Measurements from ENCODE around the gene ANKRD17.
A peak's percentile ranks its signal among the peaks of the same experiment; 100 is the strongest.
"Not testable (repeated sequence)": the region's sequence is repeated elsewhere in the genome, so short reads cannot be mapped to it uniquely, and the experiment has no call there.

The ANKRD17 gene

DNA sequence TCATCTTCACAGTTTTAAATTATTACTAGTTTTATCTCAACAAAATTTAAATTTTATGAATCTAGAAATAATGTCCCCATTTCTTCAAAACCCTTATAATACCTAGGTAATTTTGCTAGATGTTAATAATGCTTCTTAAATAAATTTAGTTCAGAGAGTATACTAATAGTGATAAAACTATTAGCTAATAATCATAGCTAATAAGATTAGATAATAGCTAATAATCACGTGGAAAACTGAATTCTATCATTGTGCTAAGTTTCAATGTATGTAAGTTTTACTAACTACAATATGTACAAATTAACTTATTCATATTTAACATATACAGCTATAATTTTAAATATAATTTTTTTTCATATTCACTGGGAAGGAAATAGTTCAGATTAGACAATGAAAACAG lies 10.2 kb downstream of the ANKRD17 start:
- Histone ChIP-seq H3K4me1 (ENCODE audit: control insufficient read depth in 1 of 2, insufficient read depth in 2 of 2, low read length in 2 of 2) (peaks cover 9 to 39% of the 10 kb centered on the region in 2 donors), H3K36me3 (ENCODE audit: control insufficient read depth in 1 of 2, insufficient read depth in 2 of 2, low read length in 2 of 2) (peaks cover 4 to 10% of the 10 kb centered on the region in 2 donors), H3K27ac (ENCODE audit: low read depth, low read length) (no peak overlapping the region), H3K9me3 (ENCODE audit: control insufficient read depth in 1 of 2, low read length in 2 of 2) (no peaks in the 10 kb centered on the region), H3K9ac (ENCODE audit: low read depth in 1 of 2, low read length in 2 of 2) (no peak overlapping the region), H3K27me3 (ENCODE audit: control insufficient read depth in 1 of 2, insufficient read depth in 2 of 2, low read length in 2 of 2) (no peaks in the 10 kb centered on the region), H3K4me3 (ENCODE audit: low read depth in 1 of 2, low read length in 2 of 2) (no peak overlapping the region)

DNA sequence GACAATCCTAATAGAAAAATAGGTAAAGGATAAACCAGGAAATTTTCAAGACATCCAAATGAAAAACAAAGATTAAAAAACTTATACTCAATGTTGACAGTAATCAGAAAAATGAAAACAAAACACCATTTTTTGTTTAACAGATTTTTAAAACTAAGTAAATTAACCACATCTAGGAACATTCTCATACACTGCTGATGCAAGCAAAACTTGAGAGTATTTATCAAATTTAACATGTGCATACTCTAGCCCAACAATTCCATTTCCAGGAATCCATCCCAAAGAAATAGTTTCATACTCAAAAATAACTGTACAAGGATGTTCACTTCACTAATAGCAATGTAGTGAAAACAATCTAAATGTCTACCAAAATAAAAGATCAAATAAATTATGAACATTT lies 11.5 kb downstream of the ANKRD17 start:
- no peak overlapping the region for H3K4me3 ChIP-seq (ENCODE audit: low read depth in 1 of 2, low read length in 2 of 2)
- no peak overlapping the region for H3K9ac ChIP-seq (ENCODE audit: low read depth in 1 of 2, low read length in 2 of 2)
- H3K9me3 ChIP-seq (ENCODE audit: control insufficient read depth in 1 of 2, low read length in 2 of 2): no peaks in the 10 kb centered on the region
- H3K27me3 ChIP-seq (ENCODE audit: control insufficient read depth in 1 of 2, insufficient read depth in 2 of 2, low read length in 2 of 2): no peaks in the 10 kb centered on the region
- no peak overlapping the region for H3K27ac ChIP-seq (ENCODE audit: low read depth, low read length)
- H3K36me3 ChIP-seq (ENCODE audit: control insufficient read depth in 1 of 2, insufficient read depth in 2 of 2, low read length in 2 of 2): peaks cover 0 to 4% of the 10 kb centered on the region in 2 donors
- H3K4me1 ChIP-seq (ENCODE audit: control insufficient read depth in 1 of 2, insufficient read depth in 2 of 2, low read length in 2 of 2): peaks cover 9 to 29% of the 10 kb centered on the region in 2 donors

- no peaks in the 10 kb centered on the region for H3K36me3 ChIP-seq (ENCODE audit: control insufficient read depth in 1 of 2, insufficient read depth in 2 of 2, low read length in 2 of 2)
- no peaks in the 10 kb centered on the region for H3K27me3 ChIP-seq (ENCODE audit: control insufficient read depth in 1 of 2, insufficient read depth in 2 of 2, low read length in 2 of 2)
- H3K4me3 ChIP-seq (ENCODE audit: low read depth in 1 of 2, low read length in 2 of 2): no peak overlapping the region
- H3K4me1 ChIP-seq (ENCODE audit: control insufficient read depth in 1 of 2, insufficient read depth in 2 of 2, low read length in 2 of 2): peaks cover 9 to 27% of the 10 kb centered on the region in 2 donors
- H3K9me3 ChIP-seq (ENCODE audit: control insufficient read depth in 1 of 2, low read length in 2 of 2): no peaks in the 10 kb centered on the region
- no peak overlapping the region for H3K9ac ChIP-seq (ENCODE audit: low read depth in 1 of 2, low read length in 2 of 2)
- H3K27ac ChIP-seq (ENCODE audit: low read depth, low read length): no peak overlapping the region
Measured at GRCh38 chr4:73245955-73246354, 12.6 kb downstream of the ANKRD17 start.

- no peak overlapping the region for H3K27ac ChIP-seq (ENCODE audit: low read depth, low read length)
- H3K9me3 ChIP-seq (ENCODE audit: control insufficient read depth in 1 of 2, low read length in 2 of 2): no peaks in the 10 kb centered on the region
- H3K4me3 ChIP-seq (ENCODE audit: low read depth in 1 of 2, low read length in 2 of 2): peak overlapping the region in 1 of 2 donors; percentile 16
- H3K27me3 ChIP-seq (ENCODE audit: control insufficient read depth in 1 of 2, insufficient read depth in 2 of 2, low read length in 2 of 2): no peaks in the 10 kb centered on the region
- no peaks in the 10 kb centered on the region for H3K36me3 ChIP-seq (ENCODE audit: control insufficient read depth in 1 of 2, insufficient read depth in 2 of 2, low read length in 2 of 2)
- no peak overlapping the region for H3K9ac ChIP-seq (ENCODE audit: low read depth in 1 of 2, low read length in 2 of 2)
- H3K4me1 ChIP-seq (ENCODE audit: control insufficient read depth in 1 of 2, insufficient read depth in 2 of 2, low read length in 2 of 2): peaks cover 9 to 27% of the 10 kb centered on the region in 2 donors
Measured at GRCh38 chr4:73244945-73245601, 13.5 kb downstream of the ANKRD17 start.

GRCh38 chr4:73237044-73237443 lies 21.6 kb downstream of the ANKRD17 start:
- H3K27me3 ChIP-seq (ENCODE audit: control insufficient read depth in 1 of 2, insufficient read depth in 2 of 2, low read length in 2 of 2): no peaks in the 10 kb centered on the region
- H3K27ac ChIP-seq (ENCODE audit: low read depth, low read length): no peak overlapping the region
- peaks cover 0 to 3% of the 10 kb centered on the region in 2 donors for H3K4me1 ChIP-seq (ENCODE audit: control insufficient read depth in 1 of 2, insufficient read depth in 2 of 2, low read length in 2 of 2)
- H3K36me3 ChIP-seq (ENCODE audit: control insufficient read depth in 1 of 2, insufficient read depth in 2 of 2, low read length in 2 of 2): peaks cover 6 to 12% of the 10 kb centered on the region in 2 donors
- H3K9ac ChIP-seq (ENCODE audit: low read depth in 1 of 2, low read length in 2 of 2): no peak overlapping the region
- no peak overlapping the region for H3K4me3 ChIP-seq (ENCODE audit: low read depth in 1 of 2, low read length in 2 of 2)
- no peaks in the 10 kb centered on the region for H3K9me3 ChIP-seq (ENCODE audit: control insufficient read depth in 1 of 2, low read length in 2 of 2)

DNA sequence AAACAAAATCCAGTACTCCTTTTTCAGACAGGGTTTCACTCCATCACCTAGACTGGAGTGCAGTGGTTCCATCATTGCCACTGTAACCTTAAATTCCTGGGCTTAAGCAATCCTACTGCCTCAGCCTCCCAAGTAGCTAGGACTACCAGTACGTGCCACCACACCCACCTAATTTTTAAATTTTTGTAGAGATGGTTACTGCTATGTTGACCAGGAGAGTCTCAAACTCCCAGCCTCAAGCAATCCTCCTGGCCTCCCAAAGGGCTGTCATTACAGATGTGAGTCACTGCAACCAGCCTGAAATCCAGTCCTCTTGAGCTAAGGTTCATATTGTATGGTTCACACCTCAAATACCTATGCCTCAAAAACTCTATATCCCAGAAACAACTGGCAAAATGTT lies 22.4 kb downstream of the ANKRD17 start:
- Histone ChIP-seq H3K4me3 (ENCODE audit: low read depth in 1 of 2, low read length in 2 of 2) (no peak overlapping the region), H3K36me3 (ENCODE audit: control insufficient read depth in 1 of 2, insufficient read depth in 2 of 2, low read length in 2 of 2) (peaks cover 6 to 12% of the 10 kb centered on the region in 2 donors), H3K27me3 (ENCODE audit: control insufficient read depth in 1 of 2, insufficient read depth in 2 of 2, low read length in 2 of 2) (no peaks in the 10 kb centered on the region), H3K9me3 (ENCODE audit: control insufficient read depth in 1 of 2, low read length in 2 of 2) (no peaks in the 10 kb centered on the region), H3K27ac (ENCODE audit: low read depth, low read length) (no peak overlapping the region), H3K4me1 (ENCODE audit: control insufficient read depth in 1 of 2, insufficient read depth in 2 of 2, low read length in 2 of 2) (peaks cover 0 to 4% of the 10 kb centered on the region in 2 donors), H3K9ac (ENCODE audit: low read depth in 1 of 2, low read length in 2 of 2) (no peak overlapping the region)

GRCh38 chr4:73234712-73235111 lies 23.9 kb downstream of the ANKRD17 start:
- Histone ChIP-seq H3K4me1 (ENCODE audit: control insufficient read depth in 1 of 2, insufficient read depth in 2 of 2, low read length in 2 of 2) (peaks cover 0 to 4% of the 10 kb centered on the region in 2 donors), H3K9ac (ENCODE audit: low read depth in 1 of 2, low read length in 2 of 2) (no peak overlapping the region), H3K27ac (ENCODE audit: low read depth, low read length) (no peak overlapping the region), H3K36me3 (ENCODE audit: control insufficient read depth in 1 of 2, insufficient read depth in 2 of 2, low read length in 2 of 2) (peaks cover 6 to 12% of the 10 kb centered on the region in 2 donors), H3K9me3 (ENCODE audit: control insufficient read depth in 1 of 2, low read length in 2 of 2) (no peaks in the 10 kb centered on the region), H3K4me3 (ENCODE audit: low read depth in 1 of 2, low read length in 2 of 2) (no peak overlapping the region), H3K27me3 (ENCODE audit: control insufficient read depth in 1 of 2, insufficient read depth in 2 of 2, low read length in 2 of 2) (no peaks in the 10 kb centered on the region)

DNA sequence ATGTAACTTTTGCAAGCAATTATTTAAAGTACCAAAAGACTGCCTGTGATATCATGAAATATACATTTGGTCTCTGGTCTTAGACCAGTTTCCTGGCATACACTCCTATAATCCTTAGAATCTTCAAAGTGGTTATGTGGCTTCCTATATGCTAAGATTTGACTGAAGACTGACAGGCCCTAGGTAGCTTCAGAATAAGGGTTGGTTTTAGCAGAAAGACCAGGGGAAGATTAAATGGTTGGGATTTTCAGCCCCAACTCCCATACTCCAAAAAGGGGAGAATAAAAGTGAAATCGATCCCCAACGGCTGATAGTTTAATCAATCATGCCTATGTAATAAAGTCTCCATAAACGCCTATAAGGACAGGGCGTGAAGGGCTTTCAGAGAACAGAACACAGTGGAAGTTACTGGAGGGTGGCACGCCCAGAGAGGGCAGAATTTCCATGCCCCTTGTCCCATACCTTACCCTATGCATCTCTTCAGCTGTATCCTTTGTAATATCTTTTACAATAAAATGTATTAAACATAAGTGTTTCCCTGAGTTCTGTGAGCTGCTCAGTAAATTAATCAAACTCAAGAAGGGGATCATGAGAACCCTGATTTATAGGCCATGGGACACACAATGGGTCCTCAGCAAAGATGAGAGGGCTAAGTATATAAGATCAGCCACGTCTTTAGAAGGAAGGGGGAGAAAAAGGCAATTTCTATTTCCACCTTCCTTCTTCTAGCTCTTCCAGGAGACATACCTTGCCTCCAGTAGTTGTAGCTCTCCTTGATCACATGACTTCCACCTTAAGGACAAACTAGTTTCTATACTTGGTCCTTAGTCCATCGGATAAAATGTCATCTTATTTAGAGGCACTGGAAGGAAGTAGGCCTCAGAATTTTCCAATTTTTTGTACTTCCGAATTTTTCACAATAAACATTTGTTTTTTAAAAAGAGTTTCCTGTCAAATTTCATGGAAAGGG lies 26.8 kb downstream of the ANKRD17 start:
- H3K4me3 ChIP-seq (ENCODE audit: low read depth in 1 of 2, low read length in 2 of 2): no peak overlapping the region

GRCh38 chr4:73230865-73231517 lies 27.6 kb downstream of the ANKRD17 start:
- H3K27me3 ChIP-seq (ENCODE audit: control insufficient read depth in 1 of 2, insufficient read depth in 2 of 2, low read length in 2 of 2): no peaks in the 10 kb centered on the region

More for the DNA sequence above, 26.8 kb downstream of the ANKRD17 start:
- Histone ChIP-seq H3K36me3 (ENCODE audit: control insufficient read depth in 1 of 2, insufficient read depth in 2 of 2, low read length in 2 of 2) (peaks cover 6 to 12% of the 10 kb centered on the region in 2 donors), H3K4me1 (ENCODE audit: control insufficient read depth in 1 of 2, insufficient read depth in 2 of 2, low read length in 2 of 2) (peaks cover 0 to 4% of the 10 kb centered on the region in 2 donors), H3K27me3 (ENCODE audit: control insufficient read depth in 1 of 2, insufficient read depth in 2 of 2, low read length in 2 of 2) (no peaks in the 10 kb centered on the region), H3K27ac (ENCODE audit: low read depth, low read length) (no peak overlapping the region), H3K9me3 (ENCODE audit: control insufficient read depth in 1 of 2, low read length in 2 of 2) (no peaks in the 10 kb centered on the region), H3K9ac (ENCODE audit: low read depth in 1 of 2, low read length in 2 of 2) (no peak overlapping the region)

DNA sequence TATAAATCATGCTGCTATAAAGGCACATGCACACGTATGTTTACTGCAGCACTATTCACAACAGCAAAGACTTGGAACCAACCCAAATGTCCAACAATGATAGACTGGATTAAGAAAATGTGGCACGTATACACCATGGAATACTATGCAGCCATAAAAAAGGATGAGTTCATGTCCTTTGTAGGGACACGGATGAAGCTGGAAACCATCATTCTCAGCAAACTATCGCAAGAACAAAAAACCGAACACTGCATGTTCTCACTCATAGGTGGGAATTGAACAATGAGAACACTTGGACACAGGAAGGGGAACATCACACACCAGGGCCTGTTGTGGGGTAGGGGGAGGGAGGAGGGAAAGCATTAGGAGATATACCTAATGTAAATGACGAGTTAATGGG lies 29.8 kb downstream of the ANKRD17 start:
- H3K27ac ChIP-seq (ENCODE audit: low read depth, low read length); H3K36me3 ChIP-seq (ENCODE audit: control insufficient read depth in 1 of 2, insufficient read depth in 2 of 2, low read length in 2 of 2); H3K9me3 ChIP-seq (ENCODE audit: control insufficient read depth in 1 of 2, low read length in 2 of 2); H3K4me1 ChIP-seq (ENCODE audit: control insufficient read depth in 1 of 2, insufficient read depth in 2 of 2, low read length in 2 of 2); H3K27me3 ChIP-seq (ENCODE audit: control insufficient read depth in 1 of 2, insufficient read depth in 2 of 2, low read length in 2 of 2); H3K4me3 ChIP-seq (ENCODE audit: low read depth in 1 of 2, low read length in 2 of 2); H3K9ac ChIP-seq (ENCODE audit: low read depth in 1 of 2, low read length in 2 of 2): not testable (repeated sequence)

More at GRCh38 chr4:73230865-73231517, 27.6 kb downstream of the ANKRD17 start:
- H3K4me1 ChIP-seq (ENCODE audit: control insufficient read depth in 1 of 2, insufficient read depth in 2 of 2, low read length in 2 of 2): peaks cover 0 to 4% of the 10 kb centered on the region in 2 donors
- H3K36me3 ChIP-seq (ENCODE audit: control insufficient read depth in 1 of 2, insufficient read depth in 2 of 2, low read length in 2 of 2): peaks cover 6 to 12% of the 10 kb centered on the region in 2 donors
- H3K4me3 ChIP-seq (ENCODE audit: low read depth in 1 of 2, low read length in 2 of 2): no peak overlapping the region
- H3K9ac ChIP-seq (ENCODE audit: low read depth in 1 of 2, low read length in 2 of 2): no peak overlapping the region
- H3K27ac ChIP-seq (ENCODE audit: low read depth, low read length): no peak overlapping the region
- H3K9me3 ChIP-seq (ENCODE audit: control insufficient read depth in 1 of 2, low read length in 2 of 2): no peaks in the 10 kb centered on the region

Data from duodenal mucosa (tissue), 2 donors.